ENCODE measurements around the gene PTGFRN.
A peak's percentile ranks its signal among the peaks of the same experiment; 100 is the strongest.

Gene PTGFRN

DNA sequence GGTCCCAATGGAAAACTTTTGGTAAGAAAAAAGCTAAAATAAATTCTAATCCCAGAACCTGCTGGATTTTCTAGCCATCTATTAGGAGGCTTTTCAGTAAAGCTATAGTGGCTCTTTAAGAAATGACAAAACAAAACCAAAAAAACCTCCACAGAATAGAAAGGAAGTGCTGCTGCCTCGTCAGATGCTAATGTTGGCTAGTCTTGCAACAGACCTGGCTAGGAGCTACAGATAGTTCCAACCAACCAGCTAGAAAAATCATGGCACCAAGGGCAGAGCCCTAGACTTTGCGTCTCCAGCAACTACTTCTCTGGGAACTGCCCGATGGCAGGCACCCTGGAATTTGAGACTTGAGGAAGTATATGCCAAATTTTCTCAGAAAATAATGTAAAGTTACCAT lies 99.4 kb downstream of the PTGFRN start:
- no peak for DNase-seq

- DNase-seq: no peak
Observed at GRCh38 chr1:117010310-117010969, 100.7 kb downstream of the PTGFRN start.

- no peak for DNase-seq
Observed at GRCh38 chr1:117011334-117011733, 101.6 kb downstream of the PTGFRN start.

DNA sequence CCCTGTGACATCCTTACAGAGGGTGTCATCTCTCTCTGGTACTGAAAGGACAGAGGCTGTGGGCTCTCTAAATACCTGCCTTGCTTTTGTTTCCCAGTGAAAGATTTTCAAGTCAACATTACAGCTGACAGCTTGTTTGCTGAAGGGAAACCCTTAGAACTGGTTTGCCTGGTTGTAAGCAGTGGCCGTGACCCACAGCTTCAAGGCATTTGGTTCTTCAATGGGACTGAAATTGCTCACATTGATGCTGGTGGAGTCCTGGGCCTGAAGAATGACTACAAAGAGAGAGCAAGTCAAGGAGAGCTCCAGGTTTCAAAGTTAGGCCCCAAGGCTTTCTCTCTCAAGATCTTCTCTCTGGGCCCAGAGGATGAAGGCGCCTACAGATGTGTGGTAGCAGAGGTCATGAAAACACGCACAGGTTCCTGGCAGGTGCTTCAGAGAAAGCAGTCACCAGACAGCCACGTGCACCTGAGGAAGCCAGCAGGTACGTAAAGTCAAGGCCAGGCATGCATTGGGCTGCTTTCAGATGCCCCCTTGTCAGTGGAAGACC lies 103.7 kb downstream of the PTGFRN start:
- DNase-seq: no peak

DNA sequence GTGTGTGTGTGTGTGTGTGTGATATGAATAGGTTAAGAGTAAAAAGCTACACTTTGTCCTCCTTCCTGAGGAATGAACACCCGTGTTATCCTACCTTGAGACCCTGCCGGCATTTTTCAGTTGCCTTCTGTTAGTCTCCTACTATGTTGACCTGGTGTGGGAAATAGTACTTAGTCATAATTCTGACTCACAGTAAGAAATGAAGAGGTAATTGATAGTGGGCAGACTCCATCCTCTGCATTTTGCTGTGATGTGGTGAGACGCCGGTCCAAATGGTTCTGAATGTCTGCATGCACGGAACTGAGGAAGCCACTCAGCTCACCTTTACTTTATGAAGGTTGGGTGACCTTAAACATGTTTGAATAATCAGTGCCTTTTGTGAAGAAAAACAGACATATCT lies 104.5 kb downstream of the PTGFRN start:
- no peak for DNase-seq

- peak; percentile 89 for DNase-seq
Observed at GRCh38 chr1:117015724-117016123, 106.0 kb downstream of the PTGFRN start.

GRCh38 chr1:117017062-117017461 lies 107.3 kb downstream of the PTGFRN start:
- no peak for DNase-seq

- DNase-seq: no peak
Observed at GRCh38 chr1:117017648-117018047, 107.9 kb downstream of the PTGFRN start.

DNA sequence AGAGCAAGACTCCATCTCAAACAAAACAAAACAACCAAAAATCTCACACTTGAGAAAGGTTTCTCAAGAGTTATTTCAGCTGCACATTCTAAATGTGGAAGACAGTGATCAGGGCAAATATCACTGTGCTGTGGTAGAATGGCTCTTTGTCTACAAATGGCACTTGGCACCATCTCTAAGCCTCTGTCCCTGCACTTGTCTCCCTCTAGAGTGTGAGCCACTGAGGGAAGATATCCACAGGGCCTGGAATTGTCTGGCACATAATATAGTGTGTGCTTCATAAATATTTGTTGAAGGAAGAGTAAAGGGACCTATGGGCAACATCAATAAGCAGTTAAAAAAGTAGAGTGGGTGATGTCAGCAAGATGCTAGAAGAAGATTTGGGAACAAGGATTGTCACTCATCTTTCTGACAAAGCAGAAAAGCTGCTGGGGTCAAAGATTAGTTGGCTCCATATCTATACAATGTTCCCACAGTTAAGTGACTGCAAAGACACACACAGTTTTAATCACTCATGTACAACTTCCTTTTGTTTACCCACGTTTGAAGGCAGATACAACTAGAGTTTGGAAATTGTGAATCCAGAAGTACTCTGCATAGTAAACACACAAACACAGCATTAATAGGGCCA lies 110.9 kb downstream of the PTGFRN start:
- DNase-seq: no peak

DNA sequence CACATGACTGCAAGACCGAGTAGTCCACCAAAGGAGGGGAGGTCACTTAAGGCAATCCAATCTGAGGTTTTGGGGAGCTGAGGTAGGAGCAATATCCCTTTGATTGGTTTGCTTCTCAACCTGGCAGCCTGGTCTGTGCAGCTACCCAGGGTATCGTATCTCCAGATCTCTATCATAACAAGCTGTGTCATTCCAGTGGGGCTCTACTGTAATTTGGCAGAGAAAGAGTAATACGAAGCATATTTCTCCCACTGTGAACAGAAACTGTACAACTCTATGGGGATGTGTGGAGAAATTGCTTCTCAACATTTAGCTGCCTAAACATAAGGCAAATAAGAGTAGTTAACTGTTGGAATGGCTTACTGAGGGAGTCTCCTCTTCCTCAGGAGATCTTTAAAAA lies 112.4 kb downstream of the PTGFRN start:
- no peak for DNase-seq

DNA sequence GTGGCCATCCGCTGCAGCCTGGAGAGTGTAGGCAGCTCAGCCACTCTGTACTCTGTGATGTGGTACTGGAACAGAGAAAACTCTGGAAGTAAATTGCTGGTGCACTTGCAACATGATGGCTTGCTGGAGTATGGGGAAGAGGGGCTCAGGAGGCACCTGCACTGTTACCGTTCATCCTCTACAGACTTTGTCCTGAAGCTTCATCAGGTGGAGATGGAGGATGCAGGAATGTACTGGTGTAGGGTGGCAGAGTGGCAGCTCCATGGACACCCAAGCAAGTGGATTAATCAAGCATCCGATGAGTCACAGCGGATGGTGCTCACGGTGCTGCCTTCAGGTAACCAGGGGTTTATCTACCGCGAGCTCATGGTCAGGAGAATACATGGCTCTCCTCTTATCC lies 115.9 kb downstream of the PTGFRN start:
- DNase-seq: no peak

GRCh38 chr1:117026361-117026760 lies 116.6 kb downstream of the PTGFRN start:
- no peak for DNase-seq

GRCh38 chr1:117029685-117030084 lies 120.0 kb downstream of the PTGFRN start:
- DNase-seq: no peak

DNA sequence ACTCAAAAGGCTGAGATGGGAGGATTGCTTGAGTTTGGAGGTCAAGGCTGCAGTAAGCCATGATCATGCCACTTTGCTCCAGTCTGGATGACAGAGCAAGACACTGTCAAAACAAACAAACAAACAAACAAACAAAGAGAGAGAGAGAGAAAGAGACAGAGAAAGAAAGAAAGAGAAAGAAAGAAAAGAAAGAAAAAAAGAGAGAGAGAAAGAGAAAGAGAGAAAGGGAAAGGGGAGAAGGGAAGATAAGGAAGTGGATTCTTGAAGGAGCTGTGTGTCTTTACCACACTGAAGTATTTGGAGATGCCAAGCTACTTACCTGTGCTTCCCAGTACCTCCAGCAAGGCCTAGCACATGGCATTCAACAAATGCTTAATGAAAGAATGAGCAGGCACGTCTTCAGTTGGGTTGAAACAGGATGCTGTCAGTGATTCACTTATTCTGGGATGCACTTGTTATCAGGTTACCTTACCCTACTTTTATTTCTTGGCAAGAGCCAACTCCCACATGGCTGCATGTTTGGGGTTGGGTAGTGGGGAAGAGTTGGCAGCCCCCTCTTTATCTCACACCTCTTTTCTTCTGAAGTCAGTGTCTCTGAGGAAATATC lies 120.7 kb downstream of the PTGFRN start:
- DNase-seq: no peak

DNA sequence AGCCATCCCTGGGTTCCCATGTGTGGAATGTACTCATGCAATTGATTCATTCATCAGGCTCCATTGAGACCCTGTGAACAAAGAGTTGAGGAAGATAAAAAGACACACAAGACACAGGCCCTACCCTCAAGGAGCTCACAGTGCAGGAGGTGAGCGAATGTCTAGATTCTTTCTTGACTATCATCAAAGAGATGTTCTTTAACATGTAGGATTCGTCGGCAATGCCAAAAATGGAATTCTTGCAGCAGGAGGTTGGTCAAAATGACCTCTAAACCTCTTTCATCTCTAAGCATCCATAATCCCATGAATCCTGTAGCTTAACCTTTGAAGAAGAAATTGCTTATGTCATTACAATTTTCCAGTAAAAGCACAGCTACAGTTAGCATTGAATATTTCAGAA lies 122.5 kb downstream of the PTGFRN start:
- no peak for DNase-seq

DNA sequence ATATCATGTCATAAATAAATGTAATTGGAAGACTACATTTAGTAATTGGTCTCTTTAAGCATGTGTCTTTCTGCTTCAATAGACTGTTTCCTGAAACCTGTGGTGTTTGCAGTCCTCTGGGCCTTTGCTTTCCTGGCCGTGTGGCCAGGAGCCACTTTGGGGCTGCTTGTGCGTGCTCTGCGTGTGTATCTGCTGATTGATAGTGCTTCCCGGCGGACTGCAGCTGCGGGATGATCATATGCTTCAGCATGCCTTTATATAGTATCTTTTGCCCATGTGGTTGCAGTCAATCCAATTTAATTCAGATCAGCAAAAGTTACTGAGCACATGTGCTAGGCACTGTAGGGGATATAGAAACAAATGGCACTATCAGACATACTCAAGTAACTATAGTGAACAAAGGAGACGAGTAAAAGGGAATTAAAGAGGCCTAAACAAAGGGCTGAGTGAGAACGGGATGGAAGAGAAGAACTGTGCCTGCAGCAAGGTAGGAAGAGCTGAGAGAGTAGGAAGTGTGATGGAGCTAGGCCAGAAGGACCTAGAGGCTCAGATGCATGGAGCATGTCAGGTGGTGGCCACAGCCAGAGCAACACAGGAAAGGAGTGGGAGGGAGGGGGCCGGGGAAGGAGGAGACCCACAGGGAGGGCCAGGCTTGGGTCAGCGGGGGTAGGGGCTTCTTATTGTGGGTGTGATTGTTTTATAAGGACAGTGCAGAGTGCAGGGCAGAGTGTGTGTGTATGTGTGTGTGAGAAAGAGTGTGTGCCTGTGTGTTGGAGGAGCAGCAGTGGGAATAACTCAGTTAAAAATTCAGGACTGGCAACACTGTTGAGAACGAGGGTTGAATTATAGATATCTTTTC lies 123.2 kb downstream of the PTGFRN start:
- DNase-seq: no peak

- no peak for DNase-seq
Observed at GRCh38 chr1:117033772-117034171, 124.1 kb downstream of the PTGFRN start.

DNA sequence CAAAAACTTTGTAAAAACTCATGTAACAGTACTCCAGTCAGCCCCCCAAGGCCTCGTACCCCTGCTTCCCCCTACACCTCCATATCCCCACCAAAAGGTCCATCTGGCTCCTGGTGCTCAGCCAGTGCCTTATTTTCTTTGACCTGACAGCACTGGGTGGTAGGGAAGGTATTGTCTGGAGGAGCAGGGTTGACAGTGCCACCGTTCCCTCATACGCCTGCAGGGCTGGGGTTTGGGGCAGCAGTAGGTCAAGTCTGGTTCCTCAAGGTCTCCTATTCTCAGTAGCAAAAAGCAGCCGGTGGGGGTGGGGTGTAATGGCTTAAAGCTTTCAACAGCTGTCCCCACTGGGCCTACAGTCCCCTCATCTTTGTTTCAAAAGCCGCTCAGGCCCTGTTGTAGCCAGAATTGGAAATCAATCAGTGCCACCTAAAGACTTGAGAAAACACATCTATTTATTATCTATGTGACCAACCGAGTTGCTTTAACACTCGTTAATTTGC lies 125.1 kb downstream of the PTGFRN start:
- no peak for DNase-seq

DNA sequence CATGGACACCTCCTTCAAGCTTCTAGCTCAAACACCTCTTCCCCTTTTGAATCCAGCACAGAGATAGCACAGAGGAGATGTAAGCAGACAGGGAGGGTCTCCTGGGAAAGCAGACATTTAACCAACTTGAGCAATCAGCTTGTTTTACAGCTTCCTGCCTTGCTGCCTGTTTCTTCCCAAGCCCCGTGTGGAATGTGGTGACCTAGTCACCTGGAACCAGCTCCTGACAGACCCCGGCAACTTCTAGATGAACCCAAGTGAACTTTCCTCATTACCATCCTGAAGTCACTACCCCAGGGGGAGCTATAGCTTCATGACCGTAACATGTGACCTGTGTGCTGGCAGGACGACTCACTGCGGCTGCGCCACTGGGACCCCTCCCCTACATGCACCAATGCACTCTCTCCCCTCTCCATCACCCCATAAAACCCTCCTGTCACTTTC lies 126.3 kb downstream of the PTGFRN start:
- no peak for DNase-seq

GRCh38 chr1:117037802-117038201 lies 128.1 kb downstream of the PTGFRN start:
- DNase-seq: no peak

- no peak for DNase-seq
Observed at GRCh38 chr1:117038236-117038635, 128.5 kb downstream of the PTGFRN start.
